Stomach smooth muscle (tissue), 2 donors: Measurements from ENCODE around the gene ZNF827.
A peak's percentile ranks its signal among the peaks of the same experiment; 100 is the strongest.

Experiments used
- H3K27ac ChIP-seq: one replicate; pipeline ENCODE4 v1.7.0; 2013; ENCODE audit warnings: mild to moderate bottlenecking, low read length, inconsistent platforms
- H3K27me3 ChIP-seq, 2 donors: one replicate each; pipeline ENCODE4 v1.7.0; 2013; ENCODE audit warnings: low read length in 2 of 2; ENCODE audit not compliant: insufficient read depth in 2 of 2, control insufficient read depth in 1 of 2
- H3K36me3 ChIP-seq, 2 donors: one replicate each; pipeline ENCODE4 v1.7.0; 2013; ENCODE audit warnings: low read length in 2 of 2; ENCODE audit not compliant: control insufficient read depth in 2 of 2, insufficient read depth in 2 of 2
- H3K4me1 ChIP-seq: one replicate; pipeline ENCODE4 v1.7.0; 2013; ENCODE audit warnings: low read length; ENCODE audit not compliant: control insufficient read depth, insufficient read depth
- H3K4me3 ChIP-seq, 2 donors: one replicate each; pipeline ENCODE4 v1.7.0; 2013; ENCODE audit warnings: low read length in 2 of 2
- H3K9ac ChIP-seq, 2 donors: one replicate each; pipeline ENCODE4 v1.7.0; 2013; ENCODE audit warnings: low read length in 2 of 2, mild to moderate bottlenecking in 1 of 2
- H3K9me3 ChIP-seq, 2 donors: one replicate each; pipeline ENCODE4 v1.7.0; 2013; ENCODE audit warnings: low read length in 2 of 2; ENCODE audit not compliant: control insufficient read depth in 2 of 2
- donor health status: healthy.
- donor health status: Pancreatic carcinoma.

The ZNF827 gene

GRCh38 chr4:145760961-145761929 lies 177.4 kb downstream of the ZNF827 start:
- peaks cover 29 to 43% of the 10 kb centered on the region in 2 donors for H3K36me3 ChIP-seq
- H3K27ac ChIP-seq, result no peak overlapping the region
- H3K9ac ChIP-seq, result no peak overlapping the region
- no peaks in the 10 kb centered on the region for H3K27me3 ChIP-seq
- H3K9me3 ChIP-seq, result no peaks in the 10 kb centered on the region
- no peak overlapping the region for H3K4me3 ChIP-seq
- H3K4me1 ChIP-seq, result no peaks in the 10 kb centered on the region

- no peaks in the 10 kb centered on the region for H3K27me3 ChIP-seq
- no peak overlapping the region for H3K27ac ChIP-seq
- no peak overlapping the region for H3K4me3 ChIP-seq
- H3K4me1 ChIP-seq, result no peaks in the 10 kb centered on the region
- peaks cover 24 to 38% of the 10 kb centered on the region in 2 donors for H3K36me3 ChIP-seq
- H3K9ac ChIP-seq, result no peak overlapping the region
- H3K9me3 ChIP-seq, result no peaks in the 10 kb centered on the region
Measured at GRCh38 chr4:145760176-145760575, 178.4 kb downstream of the ZNF827 start.

- no peaks in the 10 kb centered on the region for H3K27me3 ChIP-seq
Measured at GRCh38 chr4:145757188-145757587, 181.4 kb downstream of the ZNF827 start.

GRCh38 chr4:145756244-145756643 lies 182.4 kb downstream of the ZNF827 start:
- H3K9ac ChIP-seq, result no peak overlapping the region
- no peaks in the 10 kb centered on the region for H3K27me3 ChIP-seq
- no peak overlapping the region for H3K4me3 ChIP-seq
- H3K4me1 ChIP-seq, result no peaks in the 10 kb centered on the region
- peaks cover 5 to 13% of the 10 kb centered on the region in 2 donors for H3K36me3 ChIP-seq
- H3K9me3 ChIP-seq, result no peaks in the 10 kb centered on the region
- H3K27ac ChIP-seq, result no peak overlapping the region

More at GRCh38 chr4:145757188-145757587, 181.4 kb downstream of the ZNF827 start:
- H3K9ac ChIP-seq, result no peak overlapping the region
- no peak overlapping the region for H3K4me3 ChIP-seq
- no peak overlapping the region for H3K27ac ChIP-seq
- no peaks in the 10 kb centered on the region for H3K4me1 ChIP-seq
- no peaks in the 10 kb centered on the region for H3K9me3 ChIP-seq
- H3K36me3 ChIP-seq, result peaks cover 9 to 14% of the 10 kb centered on the region in 2 donors

GRCh38 chr4:145755802-145756201 lies 182.8 kb downstream of the ZNF827 start:
- H3K36me3 ChIP-seq, result peaks cover 3 to 10% of the 10 kb centered on the region in 2 donors
- H3K27me3 ChIP-seq, result no peaks in the 10 kb centered on the region
- no peak overlapping the region for H3K27ac ChIP-seq
- no peak overlapping the region for H3K9ac ChIP-seq
- H3K9me3 ChIP-seq, result no peaks in the 10 kb centered on the region
- H3K4me3 ChIP-seq, result no peak overlapping the region
- no peaks in the 10 kb centered on the region for H3K4me1 ChIP-seq

- no peak overlapping the region for H3K27ac ChIP-seq
- no peaks in the 10 kb centered on the region for H3K9me3 ChIP-seq
- H3K9ac ChIP-seq, result no peak overlapping the region
- H3K4me1 ChIP-seq, result peaks cover 4% of the 10 kb centered on the region
- H3K36me3 ChIP-seq, result no peaks in the 10 kb centered on the region
- no peaks in the 10 kb centered on the region for H3K27me3 ChIP-seq
- no peak overlapping the region for H3K4me3 ChIP-seq
Measured at GRCh38 chr4:145743641-145744040, 195.0 kb downstream of the ZNF827 start.

- H3K36me3 ChIP-seq, result no peaks in the 10 kb centered on the region
- no peak overlapping the region for H3K4me3 ChIP-seq
- peaks cover 15% of the 10 kb centered on the region for H3K4me1 ChIP-seq
- H3K9ac ChIP-seq, result no peak overlapping the region
- H3K27me3 ChIP-seq, result no peaks in the 10 kb centered on the region
- no peaks in the 10 kb centered on the region for H3K9me3 ChIP-seq
- H3K27ac ChIP-seq, result no peak overlapping the region
Measured at GRCh38 chr4:145740806-145741205, 197.8 kb downstream of the ZNF827 start.

GRCh38 chr4:145739845-145740244 lies 198.8 kb downstream of the ZNF827 start:
- Histone ChIP-seq H3K27ac (no peak overlapping the region), H3K4me3 (no peak overlapping the region), H3K9me3 (no peaks in the 10 kb centered on the region), H3K36me3 (no peaks in the 10 kb centered on the region), H3K9ac (no peak overlapping the region), H3K27me3 (no peaks in the 10 kb centered on the region), H3K4me1 (peaks cover 22% of the 10 kb centered on the region)

GRCh38 chr4:145736241-145736831 lies 202.3 kb downstream of the ZNF827 start:
- H3K9ac ChIP-seq, result peak overlapping the region in 1 of 2 donors; percentile 12
- peak overlapping the region in 1 of 2 donors; percentile 52 for H3K4me3 ChIP-seq
- peaks cover 39% of the 10 kb centered on the region for H3K4me1 ChIP-seq
- H3K27ac ChIP-seq, result peak overlapping the region; percentile 98
- H3K36me3 ChIP-seq, result no peaks in the 10 kb centered on the region
- H3K27me3 ChIP-seq, result no peaks in the 10 kb centered on the region
- no peaks in the 10 kb centered on the region for H3K9me3 ChIP-seq

GRCh38 chr4:145735827-145736226 lies 202.8 kb downstream of the ZNF827 start:
- no peaks in the 10 kb centered on the region for H3K9me3 ChIP-seq
- peak overlapping the region in 1 of 2 donors; percentile 52 for H3K4me3 ChIP-seq
- peaks cover 44% of the 10 kb centered on the region for H3K4me1 ChIP-seq
- H3K36me3 ChIP-seq, result no peaks in the 10 kb centered on the region
- H3K27me3 ChIP-seq, result no peaks in the 10 kb centered on the region
- H3K27ac ChIP-seq, result peak overlapping the region; percentile 98
- peak overlapping the region in 1 of 2 donors; percentile 86 for H3K9ac ChIP-seq

- Histone ChIP-seq H3K27me3 (no peaks in the 10 kb centered on the region), H3K27ac (peak overlapping the region; percentile 98), H3K4me1 (peaks cover 45% of the 10 kb centered on the region), H3K9ac (peak overlapping the region in 1 of 2 donors; percentile 86), H3K4me3 (peak overlapping the region in 1 of 2 donors; percentile 76), H3K9me3 (no peaks in the 10 kb centered on the region), H3K36me3 (no peaks in the 10 kb centered on the region)
Measured at GRCh38 chr4:145735347-145735675, 203.3 kb downstream of the ZNF827 start.
